ENCODE data around the gene PHACTR2. TPM values are rescaled to one million over a fixed set of nuclear protein-coding genes. Genes with fewer than 3 reads are reported as not detected.

The PHACTR2 gene
- total RNA-seq, 1 donor from 2014 or later, result 44.7 TPM

GRCh38 chr6:143745166-143746133, 67.7 kb downstream of the PHACTR2 start:
- no peaks in the 10 kb centered on the region for H3K9me3 Mint-ChIP-seq (ENCODE audit: unreplicated experiment)
- H4K20me1 ChIP-seq (ENCODE audit: insufficient read depth, low read length), result peaks cover 12% of the 10 kb centered on the region
- H3K4me3 ChIP-seq (ENCODE audit: insufficient read depth, low read depth, low read length), result peak overlapping the region; percentile 40
- DNase-seq (ENCODE audit: low read depth) (peak; percentile 86), FAIRE-seq (peak; percentile 5)
- H3K27ac Mint-ChIP-seq (ENCODE audit: unreplicated experiment), result peak overlapping the region; percentile 94
- H3K4me3 Mint-ChIP-seq (ENCODE audit: unreplicated experiment), result peak overlapping the region; percentile 75
- no peaks in the 10 kb centered on the region for H3K27me3 ChIP-seq (ENCODE audit: insufficient read depth, low read length)
- H3K4me1 ChIP-seq (ENCODE audit: insufficient read depth, low read length), result peaks cover 36% of the 10 kb centered on the region
- no peaks in the 10 kb centered on the region for H3K36me3 ChIP-seq (ENCODE audit: insufficient read depth, low read length)
- no peaks in the 10 kb centered on the region for H3K36me3 Mint-ChIP-seq (ENCODE audit: low read depth, unreplicated experiment)
- peaks cover 36% of the 10 kb centered on the region for H3K4me1 Mint-ChIP-seq (ENCODE audit: low read depth, unreplicated experiment)
- TF ChIP-seq EZH2 (IDR thresholded peaks at IDR 0.05; ENCODE audit: insufficient read depth, low read length) (no peak), CTCF (IDR thresholded peaks at IDR 0.05; ENCODE audit: insufficient read depth, low read depth, low read length) (no peak)
- H3K9me3 ChIP-seq (ENCODE audit: insufficient read depth, low read depth, low read length), result no peaks in the 10 kb centered on the region
- H2AFZ ChIP-seq (ENCODE audit: low read depth, low read length), result peak overlapping the region; percentile 26
- peaks cover 13% of the 10 kb centered on the region for H3K79me2 ChIP-seq (ENCODE audit: insufficient read depth, low read length)
- H3K27ac ChIP-seq (ENCODE audit: low read depth, low read length), result peak overlapping the region; percentile 52
- peak overlapping the region; percentile 67 for H3K9ac ChIP-seq (ENCODE audit: low read length)
- peak overlapping the region; percentile 84 for H3K4me2 ChIP-seq (ENCODE audit: low read length)
- H3K27me3 Mint-ChIP-seq (ENCODE audit: low read depth, unreplicated experiment), result no peaks in the 10 kb centered on the region

GRCh38 chr6:143746202-143747119, 68.7 kb downstream of the PHACTR2 start:
- Mint-ChIP-seq H3K4me1 (ENCODE audit: low read depth, unreplicated experiment) (peaks cover 40% of the 10 kb centered on the region), H3K27ac (ENCODE audit: unreplicated experiment) (peak overlapping the region; percentile 94), H3K36me3 (ENCODE audit: low read depth, unreplicated experiment) (no peaks in the 10 kb centered on the region), H3K27me3 (ENCODE audit: low read depth, unreplicated experiment) (no peaks in the 10 kb centered on the region), H3K4me3 (ENCODE audit: unreplicated experiment) (peak overlapping the region; percentile 22), H3K9me3 (ENCODE audit: unreplicated experiment) (no peaks in the 10 kb centered on the region)
- H3K79me2 ChIP-seq (ENCODE audit: insufficient read depth, low read length), result peaks cover 13% of the 10 kb centered on the region
- peak overlapping the region; percentile 67 for H3K9ac ChIP-seq (ENCODE audit: low read length)
- H3K9me3 ChIP-seq (ENCODE audit: insufficient read depth, low read depth, low read length), result no peaks in the 10 kb centered on the region
- no peak for DNase-seq (ENCODE audit: low read depth)
- H3K4me3 ChIP-seq (ENCODE audit: insufficient read depth, low read depth, low read length), result peak overlapping the region; percentile 40
- no peak for FAIRE-seq
- no peaks in the 10 kb centered on the region for H3K36me3 ChIP-seq (ENCODE audit: insufficient read depth, low read length)
- peak overlapping the region; percentile 52 for H3K27ac ChIP-seq (ENCODE audit: low read depth, low read length)
- H2AFZ ChIP-seq (ENCODE audit: low read depth, low read length), result peak overlapping the region; percentile 26
- TF ChIP-seq CTCF (IDR thresholded peaks at IDR 0.05; ENCODE audit: insufficient read depth, low read depth, low read length) (no peak), EZH2 (IDR thresholded peaks at IDR 0.05; ENCODE audit: insufficient read depth, low read length) (no peak)
- no peaks in the 10 kb centered on the region for H3K27me3 ChIP-seq (ENCODE audit: insufficient read depth, low read length)
- H3K4me2 ChIP-seq (ENCODE audit: low read length), result peak overlapping the region; percentile 84
- H4K20me1 ChIP-seq (ENCODE audit: insufficient read depth, low read length), result peaks cover 12% of the 10 kb centered on the region
- peaks cover 36% of the 10 kb centered on the region for H3K4me1 ChIP-seq (ENCODE audit: insufficient read depth, low read length)

Data from astrocyte (in vitro differentiated cells and primary cell).